ENCODE results near the gene SVEP1.

Gene SVEP1

DNA sequence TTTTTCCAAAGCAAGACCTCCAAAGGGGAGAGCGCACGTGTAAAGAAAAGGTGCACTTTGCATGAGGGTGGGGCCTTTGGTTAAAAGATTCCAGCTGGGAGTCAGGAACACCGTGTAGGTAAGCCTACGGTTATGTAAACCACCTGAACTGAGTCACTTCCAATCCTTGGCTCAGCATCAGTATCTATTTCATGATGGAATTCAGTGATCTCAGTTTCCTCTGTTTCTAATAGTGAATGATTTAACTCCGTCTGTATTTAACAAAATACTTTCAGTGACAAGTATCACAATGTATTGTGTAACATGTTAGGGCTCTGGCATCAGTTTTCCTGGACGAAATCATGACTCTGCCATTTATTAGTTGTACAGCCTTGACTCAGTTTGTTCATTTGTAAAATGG, 1.3 kb upstream of the SVEP1 start:
- no peak overlapping the region for H3K9ac ChIP-seq (ENCODE audit: low read depth in 1 of 2, low read length in 2 of 2)
- H3K36me3 ChIP-seq (ENCODE audit: control insufficient read depth in 1 of 2, insufficient read depth in 2 of 2, low read length in 2 of 2) = no peaks in the 10 kb centered on the region
- peaks cover 23 to 39% of the 10 kb centered on the region in 2 donors for H3K27me3 ChIP-seq (ENCODE audit: control insufficient read depth in 1 of 2, insufficient read depth in 2 of 2, low read length in 2 of 2)
- no peak overlapping the region for H3K4me3 ChIP-seq (ENCODE audit: low read depth in 1 of 2, low read length in 2 of 2)
- H3K4me1 ChIP-seq (ENCODE audit: control insufficient read depth in 1 of 2, insufficient read depth in 2 of 2, low read length in 2 of 2) = no peaks in the 10 kb centered on the region
- no peaks in the 10 kb centered on the region for H3K9me3 ChIP-seq (ENCODE audit: control insufficient read depth in 1 of 2, low read length in 2 of 2)
- H3K27ac ChIP-seq (ENCODE audit: low read depth, low read length) = no peak overlapping the region

DNA sequence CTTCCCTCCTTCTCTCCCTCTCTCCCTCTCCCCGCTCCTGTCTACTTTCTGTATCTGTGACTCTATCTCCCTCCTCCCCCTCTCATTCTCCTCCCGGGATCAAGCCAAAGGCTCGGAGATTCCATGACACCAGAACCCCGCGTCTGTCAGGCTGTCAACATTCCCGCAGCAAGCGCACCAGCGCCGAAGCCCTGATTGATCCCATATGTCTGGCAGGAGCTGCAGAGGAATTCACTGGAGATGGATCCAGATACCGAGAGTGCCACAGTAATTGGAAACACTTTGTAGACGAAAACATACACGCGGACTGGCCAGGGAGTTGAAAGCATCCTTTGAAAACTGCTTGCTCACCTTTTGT, 300 bp upstream of the SVEP1 start:
- Histone ChIP-seq H3K27me3 (ENCODE audit: control insufficient read depth in 1 of 2, insufficient read depth in 2 of 2, low read length in 2 of 2) (peaks cover 26 to 39% of the 10 kb centered on the region in 2 donors), H3K4me1 (ENCODE audit: control insufficient read depth in 1 of 2, insufficient read depth in 2 of 2, low read length in 2 of 2) (no peaks in the 10 kb centered on the region), H3K9ac (ENCODE audit: low read depth in 1 of 2, low read length in 2 of 2) (peak overlapping the region in 1 of 2 donors; percentile 11), H3K4me3 (ENCODE audit: low read depth in 1 of 2, low read length in 2 of 2) (peak overlapping the region; percentile 38 to 64), H3K36me3 (ENCODE audit: control insufficient read depth in 1 of 2, insufficient read depth in 2 of 2, low read length in 2 of 2) (no peaks in the 10 kb centered on the region), H3K9me3 (ENCODE audit: control insufficient read depth in 1 of 2, low read length in 2 of 2) (no peaks in the 10 kb centered on the region), H3K27ac (ENCODE audit: low read depth, low read length) (no peak overlapping the region)

DNA sequence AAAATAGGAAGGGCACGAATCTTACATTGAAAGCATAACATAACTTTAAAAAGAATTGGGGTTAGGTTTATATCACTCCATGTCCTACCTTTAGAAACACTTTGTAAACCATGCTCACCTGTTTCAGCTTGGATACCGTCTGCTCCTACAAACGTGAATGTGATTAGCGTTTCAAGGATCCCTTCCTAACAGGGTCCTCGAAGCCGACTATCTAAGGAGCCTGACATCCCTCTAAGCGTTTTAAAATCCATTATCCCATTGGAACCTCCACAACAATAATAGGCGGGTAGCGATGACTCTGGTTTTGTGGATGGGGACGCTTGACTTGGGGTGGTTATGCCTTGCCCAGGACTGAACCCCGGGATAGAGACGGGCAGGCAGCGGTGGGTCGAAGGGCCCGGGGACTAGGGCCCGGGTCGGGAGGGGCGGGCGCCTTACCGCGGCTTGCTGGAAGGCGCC, 937 bp downstream of the SVEP1 start:
- no peak overlapping the region for H3K27ac ChIP-seq (ENCODE audit: low read depth, low read length)
- H3K27me3 ChIP-seq (ENCODE audit: control insufficient read depth in 1 of 2, insufficient read depth in 2 of 2, low read length in 2 of 2) = peaks cover 26 to 39% of the 10 kb centered on the region in 2 donors

DNA sequence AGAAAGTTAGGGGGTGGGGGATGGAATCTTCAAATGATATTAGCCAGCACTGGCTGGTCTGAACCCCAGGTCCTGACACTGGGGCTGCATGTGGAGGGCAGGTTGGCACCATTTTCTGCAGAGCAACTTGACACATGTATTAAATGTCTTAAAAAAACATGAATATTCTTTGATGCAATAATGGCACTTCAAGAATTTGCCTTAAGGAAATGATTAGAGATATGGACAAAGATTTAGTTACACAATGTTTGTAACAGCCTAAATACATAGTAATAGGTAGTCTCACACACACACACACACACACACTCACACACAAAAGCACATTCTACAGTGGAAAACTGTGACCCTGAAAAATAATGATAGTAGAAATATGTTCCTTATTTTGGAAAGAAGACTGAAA, 3.6 kb downstream of the SVEP1 start:
- no peak overlapping the region for H3K4me3 ChIP-seq (ENCODE audit: low read depth in 1 of 2, low read length in 2 of 2)
- H3K36me3 ChIP-seq (ENCODE audit: control insufficient read depth in 1 of 2, insufficient read depth in 2 of 2, low read length in 2 of 2) = no peaks in the 10 kb centered on the region
- H3K4me1 ChIP-seq (ENCODE audit: control insufficient read depth in 1 of 2, insufficient read depth in 2 of 2, low read length in 2 of 2) = no peaks in the 10 kb centered on the region
- no peak overlapping the region for H3K27ac ChIP-seq (ENCODE audit: low read depth, low read length)
- no peak overlapping the region for H3K9ac ChIP-seq (ENCODE audit: low read depth in 1 of 2, low read length in 2 of 2)
- H3K27me3 ChIP-seq (ENCODE audit: control insufficient read depth in 1 of 2, insufficient read depth in 2 of 2, low read length in 2 of 2) = peaks cover 26 to 28% of the 10 kb centered on the region in 2 donors
- no peaks in the 10 kb centered on the region for H3K9me3 ChIP-seq (ENCODE audit: control insufficient read depth in 1 of 2, low read length in 2 of 2)

More for the DNA sequence above, 937 bp downstream of the SVEP1 start:
- Histone ChIP-seq H3K9ac (ENCODE audit: low read depth in 1 of 2, low read length in 2 of 2) (peak overlapping the region in 1 of 2 donors; percentile 40), H3K4me1 (ENCODE audit: control insufficient read depth in 1 of 2, insufficient read depth in 2 of 2, low read length in 2 of 2) (no peaks in the 10 kb centered on the region), H3K36me3 (ENCODE audit: control insufficient read depth in 1 of 2, insufficient read depth in 2 of 2, low read length in 2 of 2) (no peaks in the 10 kb centered on the region), H3K9me3 (ENCODE audit: control insufficient read depth in 1 of 2, low read length in 2 of 2) (no peaks in the 10 kb centered on the region), H3K4me3 (ENCODE audit: low read depth in 1 of 2, low read length in 2 of 2) (peak overlapping the region; percentile 56 to 64)

DNA sequence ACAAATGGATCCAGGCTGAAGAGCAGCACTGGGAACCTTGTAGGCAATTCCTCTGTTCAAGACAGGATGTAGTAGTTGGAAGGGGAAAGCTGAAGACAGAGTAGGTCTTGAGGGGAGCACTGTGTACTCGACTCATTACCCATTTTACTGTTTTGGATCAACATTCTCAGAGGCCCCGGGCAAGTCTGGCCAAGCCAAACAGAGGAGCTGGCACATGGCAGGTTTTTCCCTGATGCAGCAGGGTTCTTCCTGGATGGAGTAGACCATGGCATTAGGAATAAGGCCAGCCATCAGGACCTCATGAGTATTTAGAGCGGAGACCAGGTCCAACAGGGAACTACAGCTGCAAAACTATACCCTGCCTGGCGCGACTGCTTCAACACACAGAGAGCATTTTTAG, 4.4 kb downstream of the SVEP1 start:
- H3K9me3 ChIP-seq (ENCODE audit: control insufficient read depth in 1 of 2, low read length in 2 of 2) = no peaks in the 10 kb centered on the region
- no peaks in the 10 kb centered on the region for H3K36me3 ChIP-seq (ENCODE audit: control insufficient read depth in 1 of 2, insufficient read depth in 2 of 2, low read length in 2 of 2)
- H3K4me1 ChIP-seq (ENCODE audit: control insufficient read depth in 1 of 2, insufficient read depth in 2 of 2, low read length in 2 of 2) = no peaks in the 10 kb centered on the region
- H3K9ac ChIP-seq (ENCODE audit: low read depth in 1 of 2, low read length in 2 of 2) = no peak overlapping the region
- no peak overlapping the region for H3K4me3 ChIP-seq (ENCODE audit: low read depth in 1 of 2, low read length in 2 of 2)
- no peak overlapping the region for H3K27ac ChIP-seq (ENCODE audit: low read depth, low read length)
- peaks cover 20 to 22% of the 10 kb centered on the region in 2 donors for H3K27me3 ChIP-seq (ENCODE audit: control insufficient read depth in 1 of 2, insufficient read depth in 2 of 2, low read length in 2 of 2)

DNA sequence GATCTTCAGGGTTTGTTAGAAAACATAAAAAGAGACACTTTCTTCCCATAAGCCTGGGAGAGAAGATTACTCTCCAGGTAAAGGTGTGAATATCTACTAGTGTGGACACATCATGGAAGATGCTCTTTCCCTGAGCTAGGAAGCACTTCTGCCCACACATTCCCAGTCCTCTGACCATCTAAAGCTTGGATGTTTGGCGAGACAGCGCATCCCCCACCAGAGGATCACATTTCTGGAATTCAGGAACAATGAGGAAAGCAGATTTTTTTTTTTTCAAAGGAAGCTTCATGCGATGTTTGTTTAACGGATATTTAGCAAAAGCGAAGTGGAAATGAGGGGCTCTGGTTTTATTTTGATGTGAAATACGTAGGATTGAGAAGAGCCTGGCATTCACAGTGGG, 6.2 kb downstream of the SVEP1 start:
- Histone ChIP-seq H3K27ac (ENCODE audit: low read depth, low read length) (no peak overlapping the region), H3K9me3 (ENCODE audit: control insufficient read depth in 1 of 2, low read length in 2 of 2) (no peaks in the 10 kb centered on the region), H3K9ac (ENCODE audit: low read depth in 1 of 2, low read length in 2 of 2) (no peak overlapping the region), H3K36me3 (ENCODE audit: control insufficient read depth in 1 of 2, insufficient read depth in 2 of 2, low read length in 2 of 2) (no peaks in the 10 kb centered on the region), H3K27me3 (ENCODE audit: control insufficient read depth in 1 of 2, insufficient read depth in 2 of 2, low read length in 2 of 2) (peaks cover 5% of the 10 kb centered on the region in 2 donors), H3K4me1 (ENCODE audit: control insufficient read depth in 1 of 2, insufficient read depth in 2 of 2, low read length in 2 of 2) (no peaks in the 10 kb centered on the region), H3K4me3 (ENCODE audit: low read depth in 1 of 2, low read length in 2 of 2) (no peak overlapping the region)

DNA sequence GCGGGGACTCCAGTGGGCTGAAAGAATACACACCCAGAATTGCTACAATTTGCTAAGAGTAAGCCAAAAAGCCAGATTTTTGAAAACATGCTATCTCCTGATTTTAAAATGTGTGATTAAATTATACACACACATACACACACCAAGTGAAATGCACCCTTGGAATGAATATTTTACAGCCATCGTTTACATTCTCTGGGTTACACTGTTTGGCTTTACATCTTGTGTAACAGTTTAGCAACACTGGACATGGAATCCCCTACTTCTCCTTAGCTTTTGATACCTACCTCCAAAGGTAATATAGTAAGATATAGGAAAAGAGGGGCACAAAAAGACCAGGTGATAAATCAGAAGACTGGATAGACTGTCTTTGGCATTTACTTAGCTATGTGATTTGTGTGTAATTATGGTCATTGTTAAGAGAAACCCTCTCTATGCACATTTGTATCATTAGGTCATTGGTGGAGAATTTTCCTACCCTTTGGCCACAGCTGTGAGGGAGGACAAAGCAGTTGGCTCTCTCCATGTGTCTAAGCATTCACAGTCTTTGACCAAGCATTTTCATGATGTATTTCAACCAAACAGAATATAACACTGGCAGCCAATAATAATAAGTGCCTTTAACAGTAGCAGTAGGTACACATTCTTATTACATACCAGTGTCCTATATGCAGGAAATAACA, 7.6 kb downstream of the SVEP1 start:
- H3K9me3 ChIP-seq (ENCODE audit: control insufficient read depth in 1 of 2, low read length in 2 of 2) = no peaks in the 10 kb centered on the region
- no peaks in the 10 kb centered on the region for H3K4me1 ChIP-seq (ENCODE audit: control insufficient read depth in 1 of 2, insufficient read depth in 2 of 2, low read length in 2 of 2)
- peaks cover 0 to 5% of the 10 kb centered on the region in 2 donors for H3K27me3 ChIP-seq (ENCODE audit: control insufficient read depth in 1 of 2, insufficient read depth in 2 of 2, low read length in 2 of 2)
- H3K9ac ChIP-seq (ENCODE audit: low read depth in 1 of 2, low read length in 2 of 2) = no peak overlapping the region
- no peaks in the 10 kb centered on the region for H3K36me3 ChIP-seq (ENCODE audit: control insufficient read depth in 1 of 2, insufficient read depth in 2 of 2, low read length in 2 of 2)
- H3K4me3 ChIP-seq (ENCODE audit: low read depth in 1 of 2, low read length in 2 of 2) = no peak overlapping the region
- H3K27ac ChIP-seq (ENCODE audit: low read depth, low read length) = no peak overlapping the region

DNA sequence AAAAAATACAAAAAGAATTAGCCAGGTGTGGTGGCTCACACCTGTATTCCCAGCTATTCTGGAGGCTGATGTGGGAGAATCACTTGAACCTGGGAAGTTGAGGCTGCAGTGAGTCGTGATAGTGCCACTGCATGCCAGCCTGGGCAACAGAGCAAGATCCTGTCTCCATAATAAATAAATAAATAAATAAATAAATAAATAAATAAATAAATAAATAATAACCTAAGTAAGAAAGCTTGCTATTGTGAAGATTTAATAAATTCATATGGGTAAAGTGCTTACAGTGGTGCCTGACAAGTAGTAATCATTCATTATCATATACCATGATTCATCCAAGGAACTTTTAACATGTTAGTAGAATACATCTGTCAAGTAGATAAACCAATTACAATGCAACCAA, 13.4 kb downstream of the SVEP1 start:
- Histone ChIP-seq H3K27me3 (ENCODE audit: control insufficient read depth in 1 of 2, insufficient read depth in 2 of 2, low read length in 2 of 2) (no peaks in the 10 kb centered on the region), H3K4me3 (ENCODE audit: low read depth in 1 of 2, low read length in 2 of 2) (no peak overlapping the region), H3K4me1 (ENCODE audit: control insufficient read depth in 1 of 2, insufficient read depth in 2 of 2, low read length in 2 of 2) (no peaks in the 10 kb centered on the region), H3K27ac (ENCODE audit: low read depth, low read length) (no peak overlapping the region), H3K9me3 (ENCODE audit: control insufficient read depth in 1 of 2, low read length in 2 of 2) (no peaks in the 10 kb centered on the region), H3K9ac (ENCODE audit: low read depth in 1 of 2, low read length in 2 of 2) (no peak overlapping the region), H3K36me3 (ENCODE audit: control insufficient read depth in 1 of 2, insufficient read depth in 2 of 2, low read length in 2 of 2) (no peaks in the 10 kb centered on the region)

DNA sequence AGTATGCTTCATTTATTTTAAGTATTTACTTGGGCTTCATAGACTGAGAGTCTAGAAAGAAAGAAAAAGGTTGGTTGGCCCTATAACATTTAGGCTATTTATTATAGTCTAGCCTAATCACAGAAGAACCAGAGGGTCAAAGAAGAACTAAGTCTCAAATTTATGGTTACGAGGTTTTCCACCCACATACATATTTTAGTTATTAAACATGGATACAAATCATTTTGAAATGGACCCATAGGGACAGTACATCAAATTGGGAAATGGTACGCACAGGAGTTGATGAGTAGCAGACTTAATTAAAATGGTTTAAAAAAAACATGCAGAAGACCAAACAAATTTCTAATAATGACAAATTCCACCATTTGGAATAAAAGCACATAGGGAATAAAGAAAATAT, 17.7 kb downstream of the SVEP1 start:
- no peaks in the 10 kb centered on the region for H3K27me3 ChIP-seq (ENCODE audit: control insufficient read depth in 1 of 2, insufficient read depth in 2 of 2, low read length in 2 of 2)
- H3K4me3 ChIP-seq (ENCODE audit: low read depth in 1 of 2, low read length in 2 of 2) = no peak overlapping the region
- H3K27ac ChIP-seq (ENCODE audit: low read depth, low read length) = no peak overlapping the region
- H3K4me1 ChIP-seq (ENCODE audit: control insufficient read depth in 1 of 2, insufficient read depth in 2 of 2, low read length in 2 of 2) = no peaks in the 10 kb centered on the region
- H3K9ac ChIP-seq (ENCODE audit: low read depth in 1 of 2, low read length in 2 of 2) = no peak overlapping the region
- no peaks in the 10 kb centered on the region for H3K9me3 ChIP-seq (ENCODE audit: control insufficient read depth in 1 of 2, low read length in 2 of 2)
- no peaks in the 10 kb centered on the region for H3K36me3 ChIP-seq (ENCODE audit: control insufficient read depth in 1 of 2, insufficient read depth in 2 of 2, low read length in 2 of 2)

DNA sequence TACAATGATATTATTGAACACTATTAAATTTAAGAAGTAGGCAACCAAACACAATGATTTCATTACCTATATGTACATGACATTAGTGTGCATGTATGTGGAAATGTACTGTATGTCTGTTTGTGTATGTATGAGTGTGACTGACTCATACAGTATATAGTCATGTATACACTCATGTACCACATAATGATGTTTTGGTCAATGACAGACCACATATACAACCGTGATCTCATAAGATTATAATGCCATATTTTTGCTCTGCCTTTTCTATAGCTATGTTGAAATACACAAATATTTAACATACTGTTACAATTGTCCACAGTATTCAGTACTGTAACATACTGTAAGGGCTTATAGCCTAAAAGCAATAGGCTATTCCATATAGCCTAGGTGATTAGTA, 19.7 kb downstream of the SVEP1 start:
- no peaks in the 10 kb centered on the region for H3K36me3 ChIP-seq (ENCODE audit: control insufficient read depth in 1 of 2, insufficient read depth in 2 of 2, low read length in 2 of 2)
- H3K27me3 ChIP-seq (ENCODE audit: control insufficient read depth in 1 of 2, insufficient read depth in 2 of 2, low read length in 2 of 2) = no peaks in the 10 kb centered on the region
- no peak overlapping the region for H3K9ac ChIP-seq (ENCODE audit: low read depth in 1 of 2, low read length in 2 of 2)
- H3K27ac ChIP-seq (ENCODE audit: low read depth, low read length) = no peak overlapping the region
- no peaks in the 10 kb centered on the region for H3K9me3 ChIP-seq (ENCODE audit: control insufficient read depth in 1 of 2, low read length in 2 of 2)
- no peak overlapping the region for H3K4me3 ChIP-seq (ENCODE audit: low read depth in 1 of 2, low read length in 2 of 2)
- H3K4me1 ChIP-seq (ENCODE audit: control insufficient read depth in 1 of 2, insufficient read depth in 2 of 2, low read length in 2 of 2) = no peaks in the 10 kb centered on the region
